Liver (tissue), 9 donors: ENCODE results near the gene KIRREL3. TPM values are rescaled to one million over a fixed set of nuclear protein-coding genes. Genes with fewer than 3 reads are reported as not detected.

Experiments used
- DNase-seq: peaks from one replicate; pipeline ENCODE4 v3.0.0-alpha.2; 2017; ENCODE audit warnings: low spot score
- H3K27ac ChIP-seq, 2 donors: one replicate each; pipeline ENCODE4 v1.7.0; 2013; ENCODE audit warnings: inconsistent platforms in 2 of 2, low read length in 2 of 2, control low read depth in 1 of 2, low read depth in 1 of 2, mild to moderate bottlenecking in 1 of 2
- H3K27me3 ChIP-seq, 4 donors: one replicate each; pipeline versions ENCODE4 v1.6.1 to v1.7.0; 2013; ENCODE audit warnings: low read length in 3 of 4, inconsistent platforms in 1 of 4, mild to moderate bottlenecking in 1 of 4, moderate library complexity in 1 of 4; ENCODE audit not compliant: control insufficient read depth in 4 of 4, insufficient read depth in 4 of 4
- H3K36me3 ChIP-seq, 4 donors: one replicate each; pipeline versions ENCODE4 v1.6.1 to v1.7.0; 2013; ENCODE audit warnings: low read length in 3 of 4, mild to moderate bottlenecking in 3 of 4, low read depth in 1 of 4, moderate library complexity in 1 of 4; ENCODE audit not compliant: control insufficient read depth in 4 of 4, insufficient read depth in 3 of 4
- H3K4me1 ChIP-seq, 4 donors: one replicate each; pipeline versions ENCODE4 v1.6.1 to v1.7.0; 2013; ENCODE audit warnings: low read length in 3 of 4, mild to moderate bottlenecking in 3 of 4, moderate library complexity in 1 of 4; ENCODE audit not compliant: control insufficient read depth in 4 of 4, insufficient read depth in 4 of 4
- H3K4me3 ChIP-seq, 3 donors: one replicate each; pipeline versions ENCODE4 v1.6.1 to v1.7.0; 2013; ENCODE audit warnings: low read length in 3 of 3, control low read depth in 1 of 3, low read depth in 1 of 3, mild to moderate bottlenecking in 1 of 3
- H3K9ac ChIP-seq, 2 donors: one replicate each; pipeline ENCODE4 v1.7.0; 2013; ENCODE audit warnings: low read length in 2 of 2, mild to moderate bottlenecking in 2 of 2, moderate library complexity in 2 of 2, control low read depth in 1 of 2, low read depth in 1 of 2
- H3K9me3 ChIP-seq, 4 donors: one replicate each; pipeline versions ENCODE4 v1.6.1 to v1.7.0; 2013; ENCODE audit warnings: low read length in 3 of 4; ENCODE audit not compliant: control insufficient read depth in 4 of 4
- ATF3 ChIP-seq: IDR thresholded peaks from 2 replicates; pipeline ENCODE4 v1.6.1; 2016; ENCODE audit warnings: antibody characterized with exemption
- CTCF ChIP-seq: fragments of 150-350 bp; IDR thresholded peaks from 2 replicates; pipeline ENCODE4 v1.5.1; 2017; ENCODE audit warnings: improper control_type of control experiment, low read depth, low read length; ENCODE audit not compliant: missing input control
- EGR1 ChIP-seq, 2 donors: IDR thresholded peaks; 2 replicates each; pipeline ENCODE4 v1.6.1; 2016 to 2018; ENCODE audit warnings: antibody characterized with exemption in 2 of 2, low read depth in 2 of 2
- FOXA1 ChIP-seq: IDR thresholded peaks from 2 replicates; pipeline ENCODE4 v1.6.1; 2016; ENCODE audit warnings: antibody characterized with exemption
- FOXA2 ChIP-seq: IDR thresholded peaks from 2 replicates; pipeline ENCODE4 v1.6.1; 2016; ENCODE audit warnings: antibody characterized with exemption
- GABPA ChIP-seq, 2 donors: IDR thresholded peaks in 1 of 2; conservative IDR thresholded peaks in 1 of 2; 2 replicates each; pipeline ENCODE4 v1.6.1; 2016; ENCODE audit warnings: antibody characterized with exemption in 2 of 2, mild to moderate bottlenecking in 1 of 2, moderate library complexity in 1 of 2
- HNF4A ChIP-seq, 2 donors: conservative IDR thresholded peaks; 2 replicates each; pipeline ENCODE4 v1.6.1; 2016; ENCODE audit warnings: antibody characterized with exemption in 2 of 2, mild to moderate bottlenecking in 2 of 2
- HNF4G ChIP-seq: IDR thresholded peaks from 2 replicates; pipeline ENCODE4 v1.6.1; 2016; ENCODE audit warnings: antibody characterized with exemption
- JUND ChIP-seq, 2 donors: IDR thresholded peaks; 2 replicates each; pipeline ENCODE4 v1.6.1; 2016; ENCODE audit warnings: antibody characterized with exemption in 2 of 2
- MAX ChIP-seq: IDR thresholded peaks from 2 replicates; pipeline ENCODE4 v1.6.1; 2016; ENCODE audit warnings: antibody characterized with exemption
- NR2F2 ChIP-seq: IDR thresholded peaks from 2 replicates; pipeline ENCODE4 v1.6.1; 2016; ENCODE audit warnings: antibody characterized with exemption
- RAD21 ChIP-seq, 2 donors: IDR thresholded peaks; 2 replicates each; pipeline ENCODE4 v1.6.1; 2016; ENCODE audit warnings: antibody characterized with exemption in 2 of 2, mild to moderate bottlenecking in 2 of 2
- REST ChIP-seq: IDR thresholded peaks from 2 replicates; pipeline ENCODE4 v1.6.1; 2016; ENCODE audit warnings: antibody characterized with exemption, mild to moderate bottlenecking
- RXRA ChIP-seq, 2 donors: IDR thresholded peaks; 2 replicates each; pipeline ENCODE4 v1.6.1; 2017 to 2018; ENCODE audit warnings: antibody characterized with exemption in 2 of 2, mild to moderate bottlenecking in 1 of 2
- SP1 ChIP-seq: IDR thresholded peaks from 2 replicates; pipeline ENCODE4 v1.6.1; 2018; ENCODE audit warnings: antibody characterized with exemption, mild to moderate bottlenecking
- TAF1 ChIP-seq: conservative IDR thresholded peaks from 2 replicates; pipeline ENCODE4 v1.6.1; 2016; ENCODE audit warnings: antibody characterized with exemption, mild to moderate bottlenecking
- YY1 ChIP-seq: IDR thresholded peaks from 2 replicates; pipeline ENCODE4 v1.6.1; 2016; ENCODE audit warnings: antibody characterized with exemption, mild to moderate bottlenecking
- ZBTB33 ChIP-seq: IDR thresholded peaks from 2 replicates; pipeline ENCODE4 v1.6.1; 2016; ENCODE audit warnings: antibody characterized with exemption
- WGBS: extraction: QIAGEN DNeasy Blood & Tissue Kit; methylation state at CpG from one replicate; pipeline ENCODE4 v1.1.7; 2013; 5-methylcytosine and 5-hydroxymethylcytosine counted together
- polyA plus RNA-seq, 2 donors: library from polyadenylated mRNA; stranded (reverse) in 1 of 2; unstranded in 1 of 2; fragments of 200-250 nt in 1 of 2; fragments of >200 nt in 1 of 2; fragmentation: Nextera tagmentation in 1 of 2; extraction: Ambion mirVana in 1 of 2; gene quantifications; one replicate each; pipeline versions ENCODE4 v1.2.1 to v1.2.3, GENCODE V29; 2013 to 2015
- total RNA-seq, 2 donors: library from RNA; depleted of rRNA; stranded (reverse); fragments of >200 nt; gene quantifications; one replicate each; pipeline ENCODE4 v1.2.3, GENCODE V29; 2014
- donor health status: healthy.
- donor health status: healthy.
- donor health status: healthy.
- donor health status: healthy.
- donor health status: healthy.

The KIRREL3 gene
- total and polyA plus RNA-seq, 4 donors: 0.03 to 0.29 (median 0.08) TPM; not detected in 1

GRCh38 chr11:126630488-126630887 is 370.1 kb downstream of the KIRREL3 start:
- H3K4me1 ChIP-seq: peaks cover 15 to 51% (median 44%) of the 10 kb centered on the region in 4 donors
- no peak for DNase-seq
- H3K27me3 ChIP-seq: no peaks in the 10 kb centered on the region
- no peak for TF ChIP-seq FOXA1
- no peak for TF ChIP-seq TAF1
- TF ChIP-seq RAD21 (IDR thresholded peaks at IDR 0.05): no peak
- TF ChIP-seq MAX: no peak
- TF ChIP-seq ATF3: no peak
- no peak for TF ChIP-seq JUND (IDR thresholded peaks at IDR 0.05)
- H3K4me3 ChIP-seq: no peak overlapping the region
- 74% methylated on average over 3 of the region's 3 CpGs for WGBS
- no peaks in the 10 kb centered on the region for H3K36me3 ChIP-seq
- H3K9ac ChIP-seq: no peak overlapping the region
- no peaks in the 10 kb centered on the region for H3K9me3 ChIP-seq
- H3K27ac ChIP-seq: no peak overlapping the region

- H3K4me3 ChIP-seq: no peak overlapping the region
- peaks cover 15 to 56% (median 47%) of the 10 kb centered on the region in 4 donors for H3K4me1 ChIP-seq
- H3K9me3 ChIP-seq: no peaks in the 10 kb centered on the region
- no peaks in the 10 kb centered on the region for H3K36me3 ChIP-seq
- H3K27me3 ChIP-seq: no peaks in the 10 kb centered on the region
- DNase-seq: no peak
- peak; percentile 87 for TF ChIP-seq SP1
- no peak for TF ChIP-seq JUND (IDR thresholded peaks at IDR 0.05)
- TF ChIP-seq YY1: peak; percentile 87
- TF ChIP-seq NR2F2: no peak
- peak; percentile 28 to 42 for TF ChIP-seq RAD21 (IDR thresholded peaks at IDR 0.05)
- no peak for TF ChIP-seq ATF3
- TF ChIP-seq RXRA (IDR thresholded peaks at IDR 0.05): peak; percentile 49 to 74
- TF ChIP-seq FOXA1: no peak
- peak; percentile 20 for TF ChIP-seq CTCF
- no peak for TF ChIP-seq TAF1
- peak; percentile 31 for TF ChIP-seq REST
- peak; percentile 69 for TF ChIP-seq HNF4G
- TF ChIP-seq FOXA2: no peak
- no peak for TF ChIP-seq GABPA (IDR thresholded peaks at IDR 0.05 in 1 of 2, conservative IDR thresholded peaks at IDR 0.05 in 1 of 2)
- TF ChIP-seq HNF4A (conservative IDR thresholded peaks at IDR 0.05): peak; percentile 88 to 90
- peak; percentile 84 for TF ChIP-seq MAX
- TF ChIP-seq ZBTB33: peak; percentile 20
- TF ChIP-seq EGR1 (IDR thresholded peaks at IDR 0.05; ENCODE audit: low read depth in 2 of 2): no peak
- 36% methylated on average over 13 of the region's 13 CpGs for WGBS
- H3K27ac ChIP-seq: peak overlapping the region; percentile 68 to 84
- no peak overlapping the region for H3K9ac ChIP-seq
These were observed 371.6 kb downstream of the KIRREL3 start for GRCh38 chr11:126628790-126629621.
